Breast epithelium (tissue), 4 donors: ENCODE results near the gene MPP3. TPM values are rescaled to one million over a fixed set of nuclear protein-coding genes. Genes with fewer than 3 reads are reported as not detected.

ENCODE experiments used
- DNase-seq, 2 donors: peaks; one replicate each; pipeline ENCODE4 v3.0.0-alpha.2; 2019; ENCODE audit warnings: low spot score in 2 of 2
- H3K27ac ChIP-seq, 2 donors: fragments of 200-600 bp; sonication (generic) in 1 of 2; one replicate each; pipeline ENCODE4 v1.5.1; 2016 to 2019; ENCODE audit warnings: mild to moderate bottlenecking in 1 of 2
- H3K27me3 ChIP-seq, 2 donors: fragments of 200-600 bp; sonication (generic) in 1 of 2; one replicate each; pipeline versions ENCODE4 v1.5.1 to v1.6.0; 2017 to 2019; ENCODE audit warnings: control low read depth in 1 of 2, mild to moderate bottlenecking in 1 of 2
- H3K36me3 ChIP-seq: fragments of 200-600 bp; one replicate; pipeline ENCODE4 v1.5.1; 2019
- H3K4me1 ChIP-seq, 2 donors: fragments of 200-600 bp; sonication (generic); one replicate each; pipeline ENCODE4 v1.5.1; 2016 to 2019; ENCODE audit warnings: control low read depth in 1 of 2
- H3K4me3 ChIP-seq, 3 donors: fragments of 200-600 bp; sonication (generic); 1 replicate in 2 of 3; 2 replicates in 1 of 3; pipeline ENCODE4 v1.5.1; 2016 to 2019; ENCODE audit warnings: mild to moderate bottlenecking in 3 of 3, moderate library complexity in 2 of 3
- H3K9me3 ChIP-seq, 2 donors: fragments of 200-600 bp; sonication (generic) in 1 of 2; one replicate each; pipeline ENCODE4 v1.5.1; 2016 to 2019; ENCODE audit warnings: control low read depth in 1 of 2
- POLR2A ChIP-seq: fragments of 450-650 bp; IDR thresholded peaks from one replicate; pipeline ENCODE4 v1.6.1; 2016; ENCODE audit warnings: antibody characterized with exemption, mild to moderate bottlenecking, moderate library complexity
- POLR2AphosphoS5 ChIP-seq, 3 donors: sonication (generic); formaldehyde crosslinking; IDR thresholded peaks; one replicate each; pipeline ENCODE4 v1.6.1; 2017; ENCODE audit warnings: antibody characterized with exemption in 3 of 3
- intact Hi-C: fragments of 100-400 bp; cut with DNase I; formaldehyde crosslinking; loops from one replicate; pipeline ENCODE4 v1.15.1; 2023; ENCODE audit warnings: low total_unique reads
- total RNA-seq, 3 donors: library from RNA; depleted of rRNA; stranded (reverse); fragments of >200 nt; gene quantifications; one replicate each; pipeline ENCODE4 v1.1.0, GENCODE V29; 2016
- TF ChIP-seq, protein P1 (sequence below), 3 donors: fragments of 450-650 bp; IDR thresholded peaks; one replicate each; pipeline ENCODE4 v1.5.1; 2016 to 2017; ENCODE audit warnings: antibody characterized with exemption in 3 of 3, mild to moderate bottlenecking in 3 of 3, moderate library complexity in 3 of 3

MPP3 gene
- total RNA-seq, 3 donors from 2014 or later = 24.2 to 26.3 (median 26.2) TPM

GRCh38 chr17:43868226-43868994 lies 35.5 kb upstream of the MPP3 start:
- H3K4me3 ChIP-seq = no peak overlapping the region
- intact Hi-C loops = no loop called here
- no peak overlapping the region for H3K27ac ChIP-seq
- H3K4me1 ChIP-seq = no peaks in the 10 kb centered on the region
- TF ChIP-seq POLR2AphosphoS5 (IDR thresholded peaks at IDR 0.05) (no peak), POLR2A (no peak)
- TF ChIP-seq, protein P1, sequence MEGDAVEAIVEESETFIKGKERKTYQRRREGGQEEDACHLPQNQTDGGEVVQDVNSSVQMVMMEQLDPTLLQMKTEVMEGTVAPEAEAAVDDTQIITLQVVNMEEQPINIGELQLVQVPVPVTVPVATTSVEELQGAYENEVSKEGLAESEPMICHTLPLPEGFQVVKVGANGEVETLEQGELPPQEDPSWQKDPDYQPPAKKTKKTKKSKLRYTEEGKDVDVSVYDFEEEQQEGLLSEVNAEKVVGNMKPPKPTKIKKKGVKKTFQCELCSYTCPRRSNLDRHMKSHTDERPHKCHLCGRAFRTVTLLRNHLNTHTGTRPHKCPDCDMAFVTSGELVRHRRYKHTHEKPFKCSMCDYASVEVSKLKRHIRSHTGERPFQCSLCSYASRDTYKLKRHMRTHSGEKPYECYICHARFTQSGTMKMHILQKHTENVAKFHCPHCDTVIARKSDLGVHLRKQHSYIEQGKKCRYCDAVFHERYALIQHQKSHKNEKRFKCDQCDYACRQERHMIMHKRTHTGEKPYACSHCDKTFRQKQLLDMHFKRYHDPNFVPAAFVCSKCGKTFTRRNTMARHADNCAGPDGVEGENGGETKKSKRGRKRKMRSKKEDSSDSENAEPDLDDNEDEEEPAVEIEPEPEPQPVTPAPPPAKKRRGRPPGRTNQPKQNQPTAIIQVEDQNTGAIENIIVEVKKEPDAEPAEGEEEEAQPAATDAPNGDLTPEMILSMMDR (IDR thresholded peaks at IDR 0.05) = no peak
- DNase-seq = no peak
- no peaks in the 10 kb centered on the region for H3K9me3 ChIP-seq
- H3K27me3 ChIP-seq = peaks cover 0 to 3% of the 10 kb centered on the region in 2 donors
- no peaks in the 10 kb centered on the region for H3K36me3 ChIP-seq

GRCh38 chr17:43864161-43864984 lies 31.4 kb upstream of the MPP3 start:
- H3K27me3 ChIP-seq = no peaks in the 10 kb centered on the region
- TF ChIP-seq POLR2AphosphoS5 (IDR thresholded peaks at IDR 0.05) (no peak), POLR2A (no peak)
- TF ChIP-seq, protein P1 (IDR thresholded peaks at IDR 0.05) = no peak
- no peaks in the 10 kb centered on the region for H3K9me3 ChIP-seq
- H3K4me1 ChIP-seq = no peaks in the 10 kb centered on the region
- no peak overlapping the region for H3K27ac ChIP-seq
- DNase-seq = no peak
- intact Hi-C loops = no loop called here
- no peaks in the 10 kb centered on the region for H3K36me3 ChIP-seq
- H3K4me3 ChIP-seq = no peak overlapping the region

DNA sequence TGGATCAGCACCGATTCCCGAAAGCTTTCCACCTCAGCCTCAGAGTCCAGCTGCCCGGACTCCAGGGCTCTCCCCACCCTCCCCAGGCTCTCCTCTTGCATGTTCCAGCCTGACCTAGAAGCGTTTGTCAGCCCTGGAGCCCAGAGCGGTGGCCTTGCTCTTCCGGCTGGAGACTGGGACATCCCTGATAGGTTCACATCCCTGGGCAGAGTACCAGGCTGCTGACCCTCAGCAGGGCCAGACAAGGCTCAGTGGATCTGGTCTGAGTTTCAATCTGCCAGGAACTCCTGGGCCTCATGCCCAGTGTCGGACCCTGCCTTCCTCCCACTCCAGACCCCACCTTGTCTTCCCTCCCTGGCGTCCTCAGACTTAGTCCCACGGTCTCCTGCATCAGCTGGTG lies 29.0 kb upstream of the MPP3 start:
- H3K27ac ChIP-seq = peak overlapping the region; percentile 62 to 76
- intact Hi-C loops = no loop called here
- no peak overlapping the region for H3K4me3 ChIP-seq
- H3K9me3 ChIP-seq = no peaks in the 10 kb centered on the region
- TF ChIP-seq POLR2AphosphoS5 (IDR thresholded peaks at IDR 0.05) (no peak), POLR2A (no peak)
- TF ChIP-seq, protein P1 (IDR thresholded peaks at IDR 0.05) = no peak
- no peaks in the 10 kb centered on the region for H3K36me3 ChIP-seq
- no peaks in the 10 kb centered on the region for H3K4me1 ChIP-seq
- DNase-seq = no peak
- H3K27me3 ChIP-seq = no peaks in the 10 kb centered on the region

DNA sequence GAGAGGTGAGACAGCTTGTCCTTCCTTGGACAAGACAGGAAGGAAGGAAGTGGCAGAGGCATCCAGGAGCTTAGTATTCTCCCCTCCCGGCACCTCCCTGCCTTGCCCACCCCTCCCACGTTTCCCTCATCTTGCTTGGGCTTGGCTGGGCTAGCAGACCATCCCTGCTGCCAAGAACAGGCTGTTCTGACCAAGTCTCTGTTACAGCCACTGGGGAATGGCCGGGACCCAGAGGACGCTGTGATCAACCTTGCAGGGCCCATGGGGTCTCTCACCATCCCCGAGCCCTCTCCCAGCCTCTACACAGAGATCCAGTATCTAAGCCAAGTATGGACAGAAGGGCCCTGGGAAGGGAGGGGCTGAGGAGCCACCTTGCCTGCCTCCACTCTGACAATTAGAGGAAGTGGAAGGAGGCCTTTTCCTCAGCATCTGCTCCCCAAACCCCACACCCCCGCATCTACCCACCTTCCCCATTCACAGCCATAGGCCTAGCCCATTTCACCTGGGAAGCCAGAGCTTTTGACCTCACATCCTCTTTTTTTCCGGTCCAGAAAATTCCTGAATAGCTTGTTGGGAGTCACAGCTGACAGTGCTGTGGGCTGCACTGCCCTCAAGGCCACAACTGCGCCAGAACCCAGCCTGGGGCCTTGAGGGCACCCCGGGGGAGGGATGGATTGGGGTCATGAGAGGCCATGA lies 28.1 kb upstream of the MPP3 start:
- no peaks in the 10 kb centered on the region for H3K9me3 ChIP-seq
- intact Hi-C loops = no loop called here
- H3K36me3 ChIP-seq = no peaks in the 10 kb centered on the region
- no peaks in the 10 kb centered on the region for H3K27me3 ChIP-seq
- peak overlapping the region; percentile 62 to 76 for H3K27ac ChIP-seq
- H3K4me3 ChIP-seq = peak overlapping the region in 1 of 3 donors; percentile 9
- no peaks in the 10 kb centered on the region for H3K4me1 ChIP-seq
- DNase-seq = peak in 1 of 2 donors; percentile 82
- peak in 1 of 3 donors; percentile 40 for TF ChIP-seq POLR2AphosphoS5 (IDR thresholded peaks at IDR 0.05)
- TF ChIP-seq, protein P1 (IDR thresholded peaks at IDR 0.05) = no peak
